Stimulated activated CD8-positive, alpha-beta memory T cell treated with anti-CD3 and anti-CD28 coated beads, Interleukin-15, amount 100 ng/mL, for 1 hour (primary cell): ENCODE data around the gene HENMT1.
"Not testable (repeated sequence)": the region's sequence is repeated elsewhere in the genome, so short reads cannot be mapped to it uniquely, and the experiment has no call there.

Experiments used
- DNase-seq: peaks from one replicate; pipeline ENCODE4 v3.0.0-alpha.2; 2020; ENCODE audit warnings: low read depth

The HENMT1 gene

GRCh38 chr1:108670131-108670773 is 9.4 kb upstream of the HENMT1 start:
- no peak for DNase-seq

- DNase-seq, result no peak
Observed at GRCh38 chr1:108669679-108670078, 8.8 kb upstream of the HENMT1 start.

GRCh38 chr1:108668777-108669176 is 7.9 kb upstream of the HENMT1 start:
- no peak for DNase-seq

- not testable (repeated sequence) for DNase-seq
Observed at GRCh38 chr1:108667422-108667821, 6.5 kb upstream of the HENMT1 start.

GRCh38 chr1:108665771-108666170 is 4.9 kb upstream of the HENMT1 start:
- DNase-seq, result no peak

GRCh38 chr1:108665067-108665466 is 4.2 kb upstream of the HENMT1 start:
- no peak for DNase-seq

- no peak for DNase-seq
Observed at GRCh38 chr1:108664481-108664880, 3.6 kb upstream of the HENMT1 start.

- no peak for DNase-seq
Observed at GRCh38 chr1:108663074-108663473, 2.2 kb upstream of the HENMT1 start.

- no peak for DNase-seq
Observed at GRCh38 chr1:108657356-108658080, 3.4 kb downstream of the HENMT1 start.

GRCh38 chr1:108653431-108654105 is 7.3 kb downstream of the HENMT1 start:
- no peak for DNase-seq

GRCh38 chr1:108646648-108647269 is 14.1 kb downstream of the HENMT1 start:
- peak; percentile 73 for DNase-seq

GRCh38 chr1:108646265-108646647 is 14.6 kb downstream of the HENMT1 start:
- no peak for DNase-seq

- no peak for DNase-seq
Observed at GRCh38 chr1:108645564-108646184, 15.2 kb downstream of the HENMT1 start.

- DNase-seq, result no peak
Observed at GRCh38 chr1:108644984-108645383, 15.9 kb downstream of the HENMT1 start.

- DNase-seq, result peak; percentile 27
Observed at GRCh38 chr1:108643492-108644335, 17.2 kb downstream of the HENMT1 start.

GRCh38 chr1:108640863-108641262 is 20.0 kb downstream of the HENMT1 start:
- not testable (repeated sequence) for DNase-seq

GRCh38 chr1:108639899-108640560 is 20.9 kb downstream of the HENMT1 start:
- no peak for DNase-seq

GRCh38 chr1:108636876-108637275 is 24.0 kb downstream of the HENMT1 start:
- no peak for DNase-seq

GRCh38 chr1:108634521-108634920 is 26.4 kb downstream of the HENMT1 start:
- DNase-seq, result no peak

- DNase-seq, result no peak
Observed at GRCh38 chr1:108628665-108629064, 32.2 kb downstream of the HENMT1 start.

GRCh38 chr1:108627951-108628350 is 32.9 kb downstream of the HENMT1 start:
- no peak for DNase-seq
